ENCODE results near the gene PASK.

DNA sequence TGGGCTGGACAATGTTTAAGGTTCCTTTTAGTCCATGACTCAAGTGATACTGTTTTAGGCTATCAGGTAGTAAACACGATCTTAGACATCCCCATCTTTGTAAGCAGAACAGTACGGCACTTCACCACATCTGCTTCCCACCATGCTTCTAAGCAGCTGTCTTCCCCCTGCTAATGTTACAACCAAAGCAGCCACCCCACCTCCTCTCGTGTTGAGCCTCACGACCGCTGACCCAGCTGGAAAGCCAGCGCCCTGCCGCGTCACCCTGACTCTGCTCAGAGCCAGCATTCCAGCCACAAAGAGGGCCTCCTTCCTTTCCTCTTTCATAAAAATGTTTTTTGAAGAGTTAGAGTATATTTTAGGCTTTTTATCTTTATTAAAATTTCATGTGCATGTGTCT lies 56.6 kb downstream of the PASK start:
- TF ChIP-seq, protein P1, sequence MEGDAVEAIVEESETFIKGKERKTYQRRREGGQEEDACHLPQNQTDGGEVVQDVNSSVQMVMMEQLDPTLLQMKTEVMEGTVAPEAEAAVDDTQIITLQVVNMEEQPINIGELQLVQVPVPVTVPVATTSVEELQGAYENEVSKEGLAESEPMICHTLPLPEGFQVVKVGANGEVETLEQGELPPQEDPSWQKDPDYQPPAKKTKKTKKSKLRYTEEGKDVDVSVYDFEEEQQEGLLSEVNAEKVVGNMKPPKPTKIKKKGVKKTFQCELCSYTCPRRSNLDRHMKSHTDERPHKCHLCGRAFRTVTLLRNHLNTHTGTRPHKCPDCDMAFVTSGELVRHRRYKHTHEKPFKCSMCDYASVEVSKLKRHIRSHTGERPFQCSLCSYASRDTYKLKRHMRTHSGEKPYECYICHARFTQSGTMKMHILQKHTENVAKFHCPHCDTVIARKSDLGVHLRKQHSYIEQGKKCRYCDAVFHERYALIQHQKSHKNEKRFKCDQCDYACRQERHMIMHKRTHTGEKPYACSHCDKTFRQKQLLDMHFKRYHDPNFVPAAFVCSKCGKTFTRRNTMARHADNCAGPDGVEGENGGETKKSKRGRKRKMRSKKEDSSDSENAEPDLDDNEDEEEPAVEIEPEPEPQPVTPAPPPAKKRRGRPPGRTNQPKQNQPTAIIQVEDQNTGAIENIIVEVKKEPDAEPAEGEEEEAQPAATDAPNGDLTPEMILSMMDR (conservative IDR thresholded peaks at IDR 0.05; ENCODE audit: low read length), result no peak
- TF ChIP-seq EZH2phosphoT487 (IDR thresholded peaks at IDR 0.05; ENCODE audit: borderline replicate concordance, low read depth, low read length), result no peak
